T-helper 2 cell treated with Interferon-gamma antibody and Interleukin-4, amounts not matched to agents 5 μg/mL and 100 μg/mL, for 36 hours (primary cell): ENCODE measurements around the gene PRR12.
A peak's percentile ranks its signal among the peaks of the same experiment; 100 is the strongest.

ENCODE experiments used
- DNase-seq: peaks from one replicate; pipeline ENCODE4 v3.0.0; 2021; ENCODE audit warnings: low spot score
- H3K27ac Mint-ChIP-seq: one replicate; pipeline ENCODE4 v1.8.0; 2021; ENCODE audit warnings: mild to moderate bottlenecking, mixed read lengths
- H3K27me3 Mint-ChIP-seq: one replicate; pipeline ENCODE4 v1.8.0; 2021; ENCODE audit warnings: low read depth, mixed read lengths
- H3K36me3 Mint-ChIP-seq: one replicate; pipeline ENCODE4 v1.8.0; 2021; ENCODE audit warnings: low read depth, mixed read lengths
- H3K4me1 Mint-ChIP-seq: one replicate; pipeline ENCODE4 v1.8.0; 2021; ENCODE audit warnings: low read depth, mixed read lengths
- H3K4me3 Mint-ChIP-seq: one replicate; pipeline ENCODE4 v1.8.0; 2022; ENCODE audit warnings: mild to moderate bottlenecking, moderate library complexity, mixed read lengths
- H3K9me3 Mint-ChIP-seq: one replicate; pipeline ENCODE4 v1.8.0; 2021; ENCODE audit warnings: mixed read lengths

Gene PRR12

GRCh38 chr19:49657493-49658138 is 66.6 kb downstream of the PRR12 start:
- Mint-ChIP-seq H3K27me3 (no peaks in the 10 kb centered on the region), H3K4me3 (no peak overlapping the region), H3K9me3 (no peaks in the 10 kb centered on the region), H3K4me1 (no peaks in the 10 kb centered on the region), H3K36me3 (peaks cover 51% of the 10 kb centered on the region), H3K27ac (no peak overlapping the region)
- DNase-seq: no peak

GRCh38 chr19:49658139-49658517 is 67.1 kb downstream of the PRR12 start:
- no peak overlapping the region for H3K27ac Mint-ChIP-seq
- H3K4me3 Mint-ChIP-seq: no peak overlapping the region
- DNase-seq: no peak
- no peaks in the 10 kb centered on the region for H3K4me1 Mint-ChIP-seq
- peaks cover 54% of the 10 kb centered on the region for H3K36me3 Mint-ChIP-seq
- H3K9me3 Mint-ChIP-seq: no peaks in the 10 kb centered on the region
- H3K27me3 Mint-ChIP-seq: no peaks in the 10 kb centered on the region

- Mint-ChIP-seq H3K27me3 (no peaks in the 10 kb centered on the region), H3K4me3 (no peak overlapping the region), H3K27ac (no peak overlapping the region), H3K4me1 (peaks cover 5% of the 10 kb centered on the region), H3K9me3 (no peaks in the 10 kb centered on the region), H3K36me3 (peaks cover 54% of the 10 kb centered on the region)
- no peak for DNase-seq
Measured at GRCh38 chr19:49658566-49659442, 67.8 kb downstream of the PRR12 start.

- Mint-ChIP-seq H3K36me3 (peaks cover 54% of the 10 kb centered on the region), H3K4me3 (no peak overlapping the region), H3K27ac (no peak overlapping the region), H3K4me1 (peaks cover 14% of the 10 kb centered on the region), H3K27me3 (no peaks in the 10 kb centered on the region), H3K9me3 (no peaks in the 10 kb centered on the region)
- no peak for DNase-seq
Measured at GRCh38 chr19:49660338-49660961, 69.5 kb downstream of the PRR12 start.

GRCh38 chr19:49662011-49662410 is 71.0 kb downstream of the PRR12 start:
- peaks cover 22% of the 10 kb centered on the region for H3K4me1 Mint-ChIP-seq
- peaks cover 44% of the 10 kb centered on the region for H3K36me3 Mint-ChIP-seq
- H3K9me3 Mint-ChIP-seq: no peaks in the 10 kb centered on the region
- H3K27ac Mint-ChIP-seq: no peak overlapping the region
- H3K4me3 Mint-ChIP-seq: no peak overlapping the region
- no peak for DNase-seq
- no peaks in the 10 kb centered on the region for H3K27me3 Mint-ChIP-seq

GRCh38 chr19:49663224-49663623 is 72.2 kb downstream of the PRR12 start:
- H3K4me3 Mint-ChIP-seq: peak overlapping the region; percentile 98
- DNase-seq: no peak
- H3K27me3 Mint-ChIP-seq: no peaks in the 10 kb centered on the region
- peaks cover 29% of the 10 kb centered on the region for H3K4me1 Mint-ChIP-seq
- H3K36me3 Mint-ChIP-seq: peaks cover 40% of the 10 kb centered on the region
- no peaks in the 10 kb centered on the region for H3K9me3 Mint-ChIP-seq
- H3K27ac Mint-ChIP-seq: peak overlapping the region; percentile 96

GRCh38 chr19:49664171-49665035 is 73.4 kb downstream of the PRR12 start:
- H3K27me3 Mint-ChIP-seq: no peaks in the 10 kb centered on the region
- peak overlapping the region; percentile 98 for H3K4me3 Mint-ChIP-seq
- H3K27ac Mint-ChIP-seq: peak overlapping the region; percentile 96
- H3K36me3 Mint-ChIP-seq: peaks cover 38% of the 10 kb centered on the region
- H3K9me3 Mint-ChIP-seq: no peaks in the 10 kb centered on the region
- DNase-seq: peak; percentile 78
- peaks cover 29% of the 10 kb centered on the region for H3K4me1 Mint-ChIP-seq

GRCh38 chr19:49665036-49665350 is 74.0 kb downstream of the PRR12 start:
- H3K36me3 Mint-ChIP-seq: peaks cover 37% of the 10 kb centered on the region
- no peaks in the 10 kb centered on the region for H3K27me3 Mint-ChIP-seq
- H3K4me3 Mint-ChIP-seq: peak overlapping the region; percentile 98
- no peaks in the 10 kb centered on the region for H3K9me3 Mint-ChIP-seq
- peak overlapping the region; percentile 96 for H3K27ac Mint-ChIP-seq
- H3K4me1 Mint-ChIP-seq: peaks cover 29% of the 10 kb centered on the region
- DNase-seq: no peak

- Mint-ChIP-seq H3K4me3 (peak within 1 kb of the TSS; percentile 98), H3K27ac (peak within 1 kb of the TSS; percentile 96), H3K36me3 (peaks cover 32% of the 10 kb centered on the region), H3K4me1 (peaks cover 29% of the 10 kb centered on the region), H3K9me3 (no peaks in the 10 kb centered on the region), H3K27me3 (no peaks in the 10 kb centered on the region)
- peak; percentile 99 for DNase-seq
Measured at GRCh38 chr19:49665351-49666119, 74.6 kb downstream of the PRR12 start, which contains the start of the genes BCL2L12 and IRF3. Gene BCL2L12 (plus strand): TSS chr19:49665933. CDS start chr19:49666693, 760 bp downstream. Gene IRF3 (minus strand): TSS chr19:49665857. CDS start chr19:49664838, 1,019 bp downstream.

GRCh38 chr19:49666120-49666444 is 75.1 kb downstream of the PRR12 start:
- Mint-ChIP-seq H3K4me3 (peak overlapping the region; percentile 98), H3K27me3 (no peaks in the 10 kb centered on the region), H3K27ac (peak overlapping the region; percentile 96), H3K9me3 (no peaks in the 10 kb centered on the region), H3K36me3 (peaks cover 32% of the 10 kb centered on the region), H3K4me1 (peaks cover 29% of the 10 kb centered on the region)
- no peak for DNase-seq

- Mint-ChIP-seq H3K4me1 (peaks cover 36% of the 10 kb centered on the region), H3K36me3 (peaks cover 39% of the 10 kb centered on the region), H3K9me3 (no peaks in the 10 kb centered on the region), H3K4me3 (peak overlapping the region; percentile 98), H3K27ac (peak overlapping the region; percentile 96), H3K27me3 (no peaks in the 10 kb centered on the region)
- DNase-seq: no peak
Measured at GRCh38 chr19:49667473-49667872, 76.5 kb downstream of the PRR12 start.

GRCh38 chr19:49669516-49669915 is 78.5 kb downstream of the PRR12 start:
- Mint-ChIP-seq H3K27ac (no peak overlapping the region), H3K4me1 (peaks cover 28% of the 10 kb centered on the region), H3K4me3 (no peak overlapping the region), H3K9me3 (no peaks in the 10 kb centered on the region), H3K36me3 (peaks cover 33% of the 10 kb centered on the region), H3K27me3 (no peaks in the 10 kb centered on the region)
- DNase-seq: no peak
